ENCODE data around the gene DNAJC5. TPM values are rescaled to one million over a fixed set of nuclear protein-coding genes. Genes with fewer than 3 reads are reported as not detected.

The DNAJC5 gene
- total and polyA plus RNA-seq, 2 of the 8 experiments (the other 6 are each of a cell fraction or from before 2014, with no cell fraction given), result 19.2 to 31.2 TPM

DNA sequence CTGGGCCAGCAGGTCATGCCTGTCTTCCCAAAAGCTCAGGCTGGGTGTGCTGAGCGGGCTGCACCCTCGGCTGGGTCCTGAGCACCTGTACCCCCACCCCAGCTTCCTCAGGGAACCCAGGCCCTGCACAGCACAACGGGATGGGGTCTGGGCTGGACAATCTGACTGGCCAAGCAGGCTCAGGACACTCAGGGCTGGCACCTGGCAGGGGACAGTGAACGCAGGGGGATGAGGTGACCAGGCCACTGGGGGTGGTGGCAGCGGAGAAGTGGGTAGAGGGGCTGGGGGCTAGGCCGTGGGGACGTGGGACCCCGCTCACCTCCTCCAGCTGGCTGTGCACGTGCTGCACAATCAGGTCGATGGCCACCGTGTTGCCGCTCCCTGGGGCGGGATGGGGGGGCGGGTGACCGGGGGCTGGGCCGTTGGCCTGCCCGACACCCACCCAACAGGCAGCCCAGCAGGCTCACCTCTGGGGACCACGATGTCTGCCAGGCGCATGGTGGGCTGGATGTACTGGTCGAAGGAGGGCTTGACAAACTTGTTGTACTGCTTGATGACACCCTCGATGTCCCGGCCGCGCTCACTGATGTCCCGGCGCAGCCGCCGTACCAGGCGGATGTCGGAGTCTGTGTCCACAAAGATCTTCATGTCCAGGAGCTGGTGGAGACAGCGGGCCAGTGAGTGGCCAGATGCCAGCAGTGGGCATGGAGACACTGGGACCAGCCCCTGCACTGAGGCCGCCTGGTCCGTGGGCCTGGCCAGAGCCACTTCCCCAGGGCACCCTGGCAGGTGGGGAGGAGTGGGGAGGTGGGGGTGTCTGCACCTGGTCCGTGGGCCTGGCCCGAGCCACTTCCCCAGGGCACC is 49.4 kb downstream of the DNAJC5 start (continued):
- TF ChIP-seq, protein P1, sequence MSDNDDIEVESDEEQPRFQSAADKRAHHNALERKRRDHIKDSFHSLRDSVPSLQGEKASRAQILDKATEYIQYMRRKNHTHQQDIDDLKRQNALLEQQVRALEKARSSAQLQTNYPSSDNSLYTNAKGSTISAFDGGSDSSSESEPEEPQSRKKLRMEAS (IDR thresholded peaks at IDR 0.05), result no peak
- TF ChIP-seq, protein P2, sequence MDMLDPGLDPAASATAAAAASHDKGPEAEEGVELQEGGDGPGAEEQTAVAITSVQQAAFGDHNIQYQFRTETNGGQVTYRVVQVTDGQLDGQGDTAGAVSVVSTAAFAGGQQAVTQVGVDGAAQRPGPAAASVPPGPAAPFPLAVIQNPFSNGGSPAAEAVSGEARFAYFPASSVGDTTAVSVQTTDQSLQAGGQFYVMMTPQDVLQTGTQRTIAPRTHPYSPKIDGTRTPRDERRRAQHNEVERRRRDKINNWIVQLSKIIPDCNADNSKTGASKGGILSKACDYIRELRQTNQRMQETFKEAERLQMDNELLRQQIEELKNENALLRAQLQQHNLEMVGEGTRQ (IDR thresholded peaks at IDR 0.05; ENCODE audit: low read length), result no peak
- TF ChIP-seq POLR2AphosphoS5 (IDR thresholded peaks at IDR 0.05; ENCODE audit: low read depth, low read length), result no peak

Measured in H1 (cell line).